Measurements from ENCODE around the gene TDP1.

Gene TDP1

DNA sequence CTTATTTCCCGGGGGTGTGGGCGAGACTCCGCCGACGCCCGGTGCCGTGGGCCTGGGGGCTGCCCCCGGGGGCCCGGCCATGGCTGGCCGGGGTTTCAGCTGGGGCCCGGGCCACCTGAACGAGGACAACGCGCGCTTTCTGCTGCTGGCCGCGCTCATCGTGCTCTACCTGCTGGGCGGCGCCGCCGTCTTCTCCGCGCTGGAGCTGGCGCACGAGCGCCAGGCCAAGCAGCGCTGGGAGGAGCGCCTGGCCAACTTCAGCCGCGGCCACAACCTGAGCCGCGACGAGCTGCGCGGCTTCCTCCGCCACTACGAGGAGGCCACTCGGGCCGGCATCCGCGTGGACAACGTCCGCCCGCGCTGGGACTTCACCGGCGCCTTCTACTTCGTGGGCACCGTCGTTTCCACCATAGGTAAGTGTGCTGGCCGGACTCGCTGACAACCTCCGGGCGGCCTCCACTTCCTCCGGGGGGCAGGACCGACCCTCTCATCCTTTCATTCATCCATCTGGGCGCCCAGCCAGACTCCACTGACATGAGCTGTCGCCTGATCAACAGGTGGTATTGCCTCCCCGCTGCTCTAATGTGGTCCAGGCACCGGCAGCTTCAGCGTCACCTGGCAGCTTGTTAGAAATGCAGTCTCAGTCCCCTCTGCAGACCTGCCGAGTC lies 106.5 kb downstream of the TDP1 start:
- TF ChIP-seq, protein P1, sequence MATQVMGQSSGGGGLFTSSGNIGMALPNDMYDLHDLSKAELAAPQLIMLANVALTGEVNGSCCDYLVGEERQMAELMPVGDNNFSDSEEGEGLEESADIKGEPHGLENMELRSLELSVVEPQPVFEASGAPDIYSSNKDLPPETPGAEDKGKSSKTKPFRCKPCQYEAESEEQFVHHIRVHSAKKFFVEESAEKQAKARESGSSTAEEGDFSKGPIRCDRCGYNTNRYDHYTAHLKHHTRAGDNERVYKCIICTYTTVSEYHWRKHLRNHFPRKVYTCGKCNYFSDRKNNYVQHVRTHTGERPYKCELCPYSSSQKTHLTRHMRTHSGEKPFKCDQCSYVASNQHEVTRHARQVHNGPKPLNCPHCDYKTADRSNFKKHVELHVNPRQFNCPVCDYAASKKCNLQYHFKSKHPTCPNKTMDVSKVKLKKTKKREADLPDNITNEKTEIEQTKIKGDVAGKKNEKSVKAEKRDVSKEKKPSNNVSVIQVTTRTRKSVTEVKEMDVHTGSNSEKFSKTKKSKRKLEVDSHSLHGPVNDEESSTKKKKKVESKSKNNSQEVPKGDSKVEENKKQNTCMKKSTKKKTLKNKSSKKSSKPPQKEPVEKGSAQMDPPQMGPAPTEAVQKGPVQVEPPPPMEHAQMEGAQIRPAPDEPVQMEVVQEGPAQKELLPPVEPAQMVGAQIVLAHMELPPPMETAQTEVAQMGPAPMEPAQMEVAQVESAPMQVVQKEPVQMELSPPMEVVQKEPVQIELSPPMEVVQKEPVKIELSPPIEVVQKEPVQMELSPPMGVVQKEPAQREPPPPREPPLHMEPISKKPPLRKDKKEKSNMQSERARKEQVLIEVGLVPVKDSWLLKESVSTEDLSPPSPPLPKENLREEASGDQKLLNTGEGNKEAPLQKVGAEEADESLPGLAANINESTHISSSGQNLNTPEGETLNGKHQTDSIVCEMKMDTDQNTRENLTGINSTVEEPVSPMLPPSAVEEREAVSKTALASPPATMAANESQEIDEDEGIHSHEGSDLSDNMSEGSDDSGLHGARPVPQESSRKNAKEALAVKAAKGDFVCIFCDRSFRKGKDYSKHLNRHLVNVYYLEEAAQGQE (IDR thresholded peaks at IDR 0.05; ENCODE audit: insufficient read depth in 1 of 2, low read depth in 2 of 2, low read length in 2 of 2) = no peak
- TF ChIP-seq POLR2AphosphoS5 (IDR thresholded peaks at IDR 0.05; ENCODE audit: low read depth, low read length) (no peak), TAF1 (IDR thresholded peaks at IDR 0.05; ENCODE audit: borderline replicate concordance, insufficient read depth, low read length) (no peak), SIN3A (IDR thresholded peaks at IDR 0.05; ENCODE audit: borderline replicate concordance, insufficient read depth, low read length) (no peak), FOXP2 (optimal IDR thresholded peaks at IDR 0.05; ENCODE audit: borderline replicate concordance, extremely low read depth, extremely low read length, insufficient read depth) (no peak)

- no peak for TF ChIP-seq POLR2AphosphoS5 (IDR thresholded peaks at IDR 0.05; ENCODE audit: low read depth, low read length)
- TF ChIP-seq FOXP2 (optimal IDR thresholded peaks at IDR 0.05; ENCODE audit: borderline replicate concordance, extremely low read depth, extremely low read length, insufficient read depth) = no peak
- no peak for TF ChIP-seq TAF1 (IDR thresholded peaks at IDR 0.05; ENCODE audit: borderline replicate concordance, insufficient read depth, low read length)
- TF ChIP-seq, protein P1 (IDR thresholded peaks at IDR 0.05; ENCODE audit: insufficient read depth in 1 of 2, low read depth in 2 of 2, low read length in 2 of 2) = no peak
- no peak for TF ChIP-seq SIN3A (IDR thresholded peaks at IDR 0.05; ENCODE audit: borderline replicate concordance, insufficient read depth, low read length)
Measured at GRCh38 chr14:90062822-90063539, 107.3 kb downstream of the TDP1 start.

DNA sequence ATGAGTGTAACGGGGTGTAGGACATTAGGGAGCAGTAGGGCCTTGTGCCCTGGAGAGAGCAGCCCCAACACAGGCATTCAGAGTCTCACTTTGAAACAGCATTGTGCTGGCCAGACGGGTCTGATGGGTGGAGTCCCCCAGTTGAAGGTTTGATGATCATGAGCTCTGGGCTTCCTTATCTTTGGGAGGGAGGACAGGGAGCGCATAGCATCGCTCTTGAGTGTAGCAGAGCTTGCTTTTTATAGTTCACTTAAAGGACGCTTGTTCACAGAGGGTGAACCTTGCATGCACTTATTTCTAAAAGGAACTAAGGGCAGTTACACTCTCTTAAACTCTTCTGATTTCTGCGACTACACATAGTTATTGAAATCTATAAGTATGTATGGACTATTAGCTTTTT lies 116.6 kb downstream of the TDP1 start:
- TF ChIP-seq, protein P1 (IDR thresholded peaks at IDR 0.05; ENCODE audit: insufficient read depth in 1 of 2, low read depth in 2 of 2, low read length in 2 of 2) = no peak
- TF ChIP-seq TAF1 (IDR thresholded peaks at IDR 0.05; ENCODE audit: borderline replicate concordance, insufficient read depth, low read length) (no peak), SIN3A (IDR thresholded peaks at IDR 0.05; ENCODE audit: borderline replicate concordance, insufficient read depth, low read length) (no peak), FOXP2 (optimal IDR thresholded peaks at IDR 0.05; ENCODE audit: borderline replicate concordance, extremely low read depth, extremely low read length, insufficient read depth) (no peak), POLR2AphosphoS5 (IDR thresholded peaks at IDR 0.05; ENCODE audit: low read depth, low read length) (no peak)

GRCh38 chr14:90079576-90079975 lies 123.8 kb downstream of the TDP1 start:
- no peak for TF ChIP-seq TAF1 (IDR thresholded peaks at IDR 0.05; ENCODE audit: borderline replicate concordance, insufficient read depth, low read length)
- TF ChIP-seq POLR2AphosphoS5 (IDR thresholded peaks at IDR 0.05; ENCODE audit: low read depth, low read length) = no peak
- no peak for TF ChIP-seq FOXP2 (optimal IDR thresholded peaks at IDR 0.05; ENCODE audit: borderline replicate concordance, extremely low read depth, extremely low read length, insufficient read depth)
- no peak for TF ChIP-seq SIN3A (IDR thresholded peaks at IDR 0.05; ENCODE audit: borderline replicate concordance, insufficient read depth, low read length)
- TF ChIP-seq, protein P1 (IDR thresholded peaks at IDR 0.05; ENCODE audit: insufficient read depth in 1 of 2, low read depth in 2 of 2, low read length in 2 of 2) = no peak

Data from PFSK-1 (cell line).